Spleen (tissue), 11 donors: Measurements from ENCODE around the gene ST3GAL2. TPM values are rescaled to one million over a fixed set of nuclear protein-coding genes. Genes with fewer than 3 reads are reported as not detected.

Experiments
- DNase-seq: peaks from one replicate; pipeline ENCODE4 v3.0.0-alpha.2; 2020
- H3K27ac ChIP-seq, 8 donors: fragments of 200-600 bp; sonication (generic) in 7 of 8; 1 replicate in 4 of 8; 2 replicates in 4 of 8; pipeline versions ENCODE4 v1.5.0 to v1.8.0; 2016 to 2021; ENCODE audit warnings: inconsistent platforms in 4 of 8, mild to moderate bottlenecking in 4 of 8, moderate library complexity in 1 of 8
- H3K27me3 ChIP-seq, 7 donors: fragments of 200-600 bp; sonication (generic) in 6 of 7; replicated peaks in 1 of 7; 1 replicate in 4 of 7; 2 replicates in 3 of 7; pipeline versions ENCODE4 v1.5.0 to v1.8.0; 2016 to 2021; ENCODE audit warnings: inconsistent platforms in 3 of 7, mild to moderate bottlenecking in 1 of 7
- H3K36me3 ChIP-seq, 6 donors: fragments of 200-600 bp; sonication (generic) in 5 of 6; 1 replicate in 4 of 6; 2 replicates in 2 of 6; pipeline versions ENCODE4 v1.5.0 to v1.8.0; 2016 to 2021; ENCODE audit warnings: inconsistent platforms in 2 of 6
- H3K4me1 ChIP-seq, 6 donors: fragments of 200-600 bp; sonication (generic) in 5 of 6; 1 replicate in 3 of 6; 2 replicates in 3 of 6; pipeline versions ENCODE4 v1.5.0 to v1.8.0; 2016 to 2021; ENCODE audit warnings: inconsistent platforms in 3 of 6
- H3K4me3 ChIP-seq, 8 donors: fragments of 200-600 bp; sonication (generic) in 7 of 8; 1 replicate in 4 of 8; 2 replicates in 4 of 8; pipeline versions ENCODE4 v1.5.0 to v1.8.0; 2016 to 2021; ENCODE audit warnings: inconsistent platforms in 4 of 8, mild to moderate bottlenecking in 4 of 8, moderate library complexity in 2 of 8
- H3K9me3 ChIP-seq, 8 donors: fragments of 200-600 bp; sonication (generic) in 7 of 8; 1 replicate in 4 of 8; 2 replicates in 4 of 8; pipeline versions ENCODE4 v1.5.0 to v1.8.0; 2016 to 2021; ENCODE audit warnings: inconsistent platforms in 4 of 8
- CTCF ChIP-seq, 11 experiments: fragments of 200-600 bp in 7 of 11; fragments of 450-650 bp in 4 of 11; sonication (generic) in 4 of 11; IDR thresholded peaks in 8 of 11; conservative IDR thresholded peaks in 3 of 11; 1 replicate in 7 of 11; 2 replicates in 4 of 11; pipeline versions ENCODE4 v1.4.0 to v1.8.0; 2016 to 2021; ENCODE audit warnings: antibody characterized with exemption in 11 of 11, inconsistent platforms in 4 of 11, mild to moderate bottlenecking in 1 of 11
- POLR2A ChIP-seq, 3 donors: fragments of 450-650 bp; IDR thresholded peaks; one replicate each; pipeline ENCODE4 v1.5.1; 2017; ENCODE audit warnings: antibody characterized with exemption in 3 of 3, mild to moderate bottlenecking in 1 of 3
- POLR2AphosphoS5 ChIP-seq, 3 donors: sonication (generic); formaldehyde crosslinking; IDR thresholded peaks; one replicate each; pipeline ENCODE4 v1.5.1; 2017; ENCODE audit warnings: antibody characterized with exemption in 3 of 3
- WGBS, 5 donors: extraction: QIAGEN DNeasy Blood & Tissue Kit in 3 of 5; methylation state at CpG; one replicate each; pipeline versions ENCODE4 v1.1.5 to v1.1.7; 2013 to 2018; 5-methylcytosine and 5-hydroxymethylcytosine counted together
- intact Hi-C: fragments of 100-400 bp; cut with DNase I; formaldehyde crosslinking; loops from one replicate; pipeline ENCODE4 v1.15.0; 2023; ENCODE audit warnings: low total_unique reads
- polyA plus RNA-seq, 3 donors: library from polyadenylated mRNA; stranded (reverse); fragments of 200-250 nt; gene quantifications; one replicate each; pipeline ENCODE4 v1.2.1, GENCODE V29; 2013
- total RNA-seq, 7 donors: library from RNA; depleted of rRNA in 3 of 7; stranded (reverse); fragments of >200 nt in 3 of 7; fragmentation: NEBNext Ultra II Directional in 4 of 7; extraction: Animal tissue kit (Norgen Biotek cat#: 25700) in 4 of 7; gene quantifications; one replicate each; pipeline versions ENCODE4 v1.1.0 to v1.2.1, GENCODE V29; 2016 to 2021
- donor health status: healthy with polysubstance abuse.
- donor health status: DM: no; HTN: no; CAD: no; lungs with moderate emphysema.
- donor health status: DM: no; HTN: no; CAD: no.
- donor health status: Bipolar disorder and iron deficiency.
- donor health status: healthy.
- donor health status: DM: no; HTN: no; CAD: no.
- donor health status: DM: yes; HTN: yes; CAD: no.

The ST3GAL2 gene
- total and polyA plus RNA-seq, 10 donors = 5.2 to 66.9 (median 43.7) TPM

DNA sequence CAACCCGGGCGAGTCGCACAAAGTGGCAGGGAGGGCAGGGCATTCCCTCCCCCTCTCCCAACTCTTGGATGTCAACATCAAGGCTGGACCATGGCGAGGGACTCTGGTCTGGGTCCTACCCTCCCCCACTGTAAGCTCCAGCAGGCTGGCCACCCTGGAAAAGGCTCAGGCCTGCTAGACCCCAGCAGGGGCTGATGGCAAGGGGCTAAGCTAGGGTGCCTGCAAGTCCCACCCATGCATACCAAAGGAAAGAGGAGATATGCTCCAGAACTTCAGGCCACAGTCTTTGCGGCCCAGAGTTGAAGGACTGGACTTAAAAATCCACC lies 19.9 kb downstream of the ST3GAL2 start:
- peaks cover 0 to 12% (median 0%) of the 10 kb centered on the region in 6 donors for H3K36me3 ChIP-seq
- H3K27me3 ChIP-seq = no peaks in the 10 kb centered on the region
- peak overlapping the region in 4 of 8 donors; percentile 23 to 64 (median 54) for H3K27ac ChIP-seq
- peak overlapping the region in 1 of 8 donors; percentile 13 for H3K4me3 ChIP-seq
- H3K4me1 ChIP-seq = peaks cover 22 to 98% (median 78%) of the 10 kb centered on the region in 6 donors
- DNase-seq = no peak
- TF ChIP-seq POLR2AphosphoS5 (IDR thresholded peaks at IDR 0.05) = no peak
- no peak for TF ChIP-seq POLR2A (IDR thresholded peaks at IDR 0.05)
- TF ChIP-seq CTCF (IDR thresholded peaks at IDR 0.05 in 8 of 11, conservative IDR thresholded peaks at IDR 0.05 in 3 of 11) = no peak
- intact Hi-C loops = no loop called here
- no peaks in the 10 kb centered on the region for H3K9me3 ChIP-seq
- WGBS, 5 donors = 35 to 56% (median 48%) methylated on average over 5 of the region's 5 CpGs

DNA sequence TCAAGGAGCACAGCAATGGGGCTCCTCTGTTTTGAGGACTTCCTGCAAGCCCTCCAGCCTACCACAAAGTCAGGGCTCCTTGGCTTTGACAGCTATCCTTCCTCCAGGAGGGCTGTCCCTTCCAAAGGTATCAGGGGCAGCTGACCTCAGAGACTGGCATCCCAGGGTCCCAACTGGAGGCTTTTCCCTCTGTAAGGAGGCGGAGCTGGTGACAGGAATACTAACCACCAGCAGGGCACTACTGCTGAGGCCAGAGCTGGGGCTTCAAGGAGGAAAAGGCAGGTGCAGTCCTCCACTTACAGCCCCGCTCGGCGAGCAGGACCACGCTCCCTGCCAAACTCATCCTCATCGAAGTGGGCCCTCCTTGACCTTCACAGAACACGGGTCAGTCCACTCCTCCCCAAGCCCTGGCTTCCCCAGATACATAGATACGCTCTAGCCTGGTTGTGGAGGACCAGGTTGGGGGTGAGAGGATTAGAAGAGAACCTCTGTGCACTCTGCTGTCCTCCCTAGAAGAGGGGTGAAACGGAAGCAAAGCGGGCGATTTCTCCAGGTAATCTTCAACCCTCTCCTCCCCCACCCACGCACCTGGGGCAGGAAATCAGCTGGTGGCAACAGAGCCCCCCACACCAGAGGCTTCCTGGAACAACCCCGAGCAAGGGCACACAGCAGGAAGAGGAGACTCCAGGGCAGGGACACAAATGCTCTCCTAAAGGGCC lies 20.5 kb downstream of the ST3GAL2 start:
- TF ChIP-seq POLR2AphosphoS5 (IDR thresholded peaks at IDR 0.05) = peak in 1 of 3 donors; percentile 16
- no peak for TF ChIP-seq POLR2A (IDR thresholded peaks at IDR 0.05)
- no peak for TF ChIP-seq CTCF (IDR thresholded peaks at IDR 0.05 in 8 of 11, conservative IDR thresholded peaks at IDR 0.05 in 3 of 11)
- Histone ChIP-seq H3K9me3 (no peaks in the 10 kb centered on the region), H3K36me3 (peaks cover 0 to 12% (median 0%) of the 10 kb centered on the region in 6 donors), H3K27ac (peak overlapping the region in 4 of 8 donors; percentile 23 to 64 (median 54)), H3K4me1 (peaks cover 22 to 98% (median 74%) of the 10 kb centered on the region in 6 donors), H3K4me3 (peak overlapping the region in 1 of 8 donors; percentile 13), H3K27me3 (no peaks in the 10 kb centered on the region)
- WGBS, 5 donors = 53 to 62% (median 59%) methylated on average over 11 to 13 of the region's 13 CpGs
- DNase-seq = no peak
- intact Hi-C loops = no loop called here

- 68 to 78% (median 77%) methylated on average over 7 of the region's 7 CpGs for WGBS, 5 donors
- TF ChIP-seq POLR2AphosphoS5 (IDR thresholded peaks at IDR 0.05) = no peak
- no peak for TF ChIP-seq POLR2A (IDR thresholded peaks at IDR 0.05)
- no peak for TF ChIP-seq CTCF (IDR thresholded peaks at IDR 0.05 in 8 of 11, conservative IDR thresholded peaks at IDR 0.05 in 3 of 11)
- H3K27ac ChIP-seq = peak overlapping the region in 3 of 8 donors; percentile 50 to 64 (median 58)
Observed at GRCh38 chr16:70417661-70418060, 21.2 kb downstream of the ST3GAL2 start.

More at GRCh38 chr16:70417661-70418060, 21.2 kb downstream of the ST3GAL2 start:
- no peak overlapping the region for H3K4me3 ChIP-seq
- peaks cover 0 to 17% (median under 1%) of the 10 kb centered on the region in 6 donors for H3K36me3 ChIP-seq
- H3K27me3 ChIP-seq = no peaks in the 10 kb centered on the region
- intact Hi-C loops = no loop called here
- no peak for DNase-seq
- peaks cover 22 to 90% (median 66%) of the 10 kb centered on the region in 6 donors for H3K4me1 ChIP-seq
- H3K9me3 ChIP-seq = no peaks in the 10 kb centered on the region
